Cardiac septum (tissue), 1 donor: ENCODE measurements around the gene MFSD12. TPM values are rescaled to one million over a fixed set of nuclear protein-coding genes. Genes with fewer than 3 reads are reported as not detected.

Experiments
- DNase-seq: peaks from one replicate; pipeline ENCODE4 v3.0.0-alpha.2; 2020; ENCODE audit warnings: low spot score
- intact Hi-C: fragments of 100-400 bp; cut with DNase I; formaldehyde crosslinking; loops from one replicate; pipeline ENCODE4 v1.14.0; 2022
- total RNA-seq: library from RNA; stranded (reverse); fragmentation: NEBNext Ultra II Directional; extraction: Animal tissue kit (Norgen Biotek cat#: 25700); gene quantifications from one replicate; pipeline ENCODE4 v1.2.1, GENCODE V29; 2021
- donor health status: DM: no; HTN: no; CAD: no.

MFSD12 gene
- total RNA-seq, 1 donor from 2014 or later, result 25.4 TPM

DNA sequence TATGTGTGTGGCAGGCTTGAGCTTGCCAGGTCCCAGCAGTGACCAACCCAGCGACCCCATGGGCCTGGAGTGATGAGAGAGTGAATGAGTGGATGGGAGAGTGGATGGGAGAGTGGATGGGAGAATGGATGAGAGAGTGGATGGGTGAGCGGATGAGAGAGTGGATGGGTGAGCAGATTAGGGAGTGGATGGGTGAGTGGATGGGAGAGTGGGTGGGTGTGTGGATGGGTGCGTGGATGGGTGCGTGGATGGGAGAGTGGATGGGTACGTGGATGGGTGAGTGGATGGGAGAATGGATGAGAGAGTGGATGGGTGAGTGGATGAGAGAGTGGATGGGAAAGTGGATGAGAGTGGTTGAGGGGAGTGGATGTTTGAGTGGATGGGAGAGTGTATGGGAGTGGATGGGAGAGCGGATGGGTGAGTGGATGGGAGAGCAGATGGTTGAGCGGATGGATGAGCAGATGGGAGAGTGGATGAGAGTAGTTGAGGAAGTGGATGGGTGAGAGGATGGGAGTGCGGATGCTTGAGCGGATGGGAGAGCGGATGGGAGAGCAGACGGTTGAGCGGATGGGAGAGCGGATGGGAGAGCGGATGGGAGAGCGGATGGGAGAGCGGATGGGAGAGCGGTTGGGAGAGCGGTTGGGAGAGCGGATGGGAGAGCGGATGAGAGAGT, 28.7 kb downstream of the MFSD12 start:
- intact Hi-C loops, result no loop called here
- no peak for DNase-seq

GRCh38 chr19:3528080-3528479, 29.3 kb downstream of the MFSD12 start:
- intact Hi-C loops, result no loop called here
- no peak for DNase-seq

- intact Hi-C loops, result no loop called here
- no peak for DNase-seq
Measured at GRCh38 chr19:3527238-3527910, 30.0 kb downstream of the MFSD12 start.

- intact Hi-C loops, result no loop called here
- DNase-seq, result no peak
Measured at GRCh38 chr19:3526507-3527237, 30.7 kb downstream of the MFSD12 start.

- intact Hi-C loops, result no loop called here
- DNase-seq, result no peak
Measured at GRCh38 chr19:3524904-3525451, 32.4 kb downstream of the MFSD12 start.

DNA sequence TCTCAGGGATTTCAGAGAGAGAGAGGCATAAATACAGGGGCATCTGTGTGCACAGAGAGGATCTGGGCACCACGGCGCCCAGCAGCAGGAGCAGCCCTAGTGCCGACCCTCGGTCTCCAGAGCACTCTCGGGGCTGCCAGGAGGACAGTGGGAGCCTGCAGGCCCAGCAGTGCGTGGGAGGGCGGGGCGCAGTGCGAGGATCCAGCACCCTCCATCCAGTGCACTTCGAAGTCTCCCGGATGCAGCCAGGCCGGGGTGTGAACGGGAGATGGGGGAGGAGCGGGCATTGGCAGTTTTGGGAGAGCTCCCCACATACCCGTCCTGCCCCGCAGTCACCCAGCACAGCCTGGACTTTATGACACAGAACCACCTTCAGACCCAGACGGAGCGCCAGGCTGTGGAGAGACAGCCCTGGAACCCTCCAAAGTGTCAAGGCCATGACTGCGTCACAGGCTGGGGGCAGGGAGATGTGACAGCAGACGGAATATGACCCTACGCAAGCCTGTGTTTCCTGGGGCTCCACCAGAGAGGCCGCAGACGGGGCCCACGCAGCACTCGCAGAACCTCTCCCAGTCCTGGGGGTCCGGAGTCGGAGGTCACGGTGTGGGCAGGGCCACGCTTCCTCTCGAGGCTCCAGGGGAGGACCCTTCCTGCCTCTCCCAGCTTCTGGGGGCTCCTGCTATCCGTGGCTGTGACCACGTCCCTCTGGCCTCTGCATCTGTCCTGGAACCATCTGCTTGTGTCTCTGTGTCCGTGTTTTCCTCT, 33.1 kb downstream of the MFSD12 start:
- no peak for DNase-seq
- intact Hi-C loops, result no loop called here

DNA sequence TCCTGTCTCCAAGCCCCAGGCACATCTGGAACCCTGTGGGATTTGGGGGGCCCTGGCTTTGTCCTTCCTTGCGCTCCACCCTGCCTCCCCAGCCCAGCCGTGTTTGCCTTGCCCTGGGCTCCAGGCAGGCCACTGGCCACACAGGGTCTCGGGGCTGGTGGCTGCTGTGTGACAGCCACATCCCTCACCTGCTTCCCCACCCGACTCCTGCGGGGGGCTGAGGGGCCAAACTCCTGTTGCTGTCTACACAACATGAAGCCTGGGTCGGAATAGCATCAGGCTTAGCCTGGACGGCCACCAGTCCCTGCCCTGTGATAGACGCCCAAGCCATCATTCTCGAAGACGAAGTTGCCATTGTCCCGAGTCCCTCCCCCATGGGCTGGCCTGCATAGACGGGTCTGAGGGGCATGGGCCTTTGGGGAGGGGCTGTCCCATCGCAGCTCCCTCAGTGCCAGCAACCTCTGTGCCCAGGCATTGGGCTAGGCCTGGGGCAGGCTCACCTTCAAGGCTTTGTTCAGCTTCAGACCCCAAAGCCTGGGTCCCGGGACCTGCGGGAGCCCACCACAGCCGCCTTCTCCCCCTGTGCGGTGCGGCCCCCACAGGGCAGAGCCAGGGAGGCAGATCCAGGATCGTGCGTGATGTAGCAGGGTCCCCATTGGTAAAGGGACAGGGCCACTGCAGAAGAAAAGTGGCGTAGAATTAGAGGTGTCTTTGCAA, 33.9 kb downstream of the MFSD12 start:
- intact Hi-C loops, result no loop called here
- no peak for DNase-seq

GRCh38 chr19:3522421-3523360, 34.7 kb downstream of the MFSD12 start:
- no peak for DNase-seq

DNA sequence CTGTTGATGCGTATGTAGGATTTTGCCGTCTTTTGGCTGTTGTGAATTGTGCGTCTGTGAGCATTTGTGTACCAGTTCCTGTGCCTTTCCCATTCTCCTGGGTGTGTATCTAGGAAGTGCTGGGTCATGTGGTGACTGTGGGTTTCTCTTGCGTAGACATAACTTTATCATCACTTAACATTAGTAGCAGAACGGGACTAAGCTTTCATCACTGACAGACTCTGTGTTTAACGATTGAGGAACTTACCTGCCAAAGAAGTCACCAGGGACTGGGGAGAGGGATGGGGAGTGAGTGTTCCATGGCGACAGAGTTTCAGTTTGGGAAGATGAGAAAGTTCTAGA, 36.3 kb downstream of the MFSD12 start:
- intact Hi-C loops, result no loop called here

More at GRCh38 chr19:3522421-3523360, 34.7 kb downstream of the MFSD12 start:
- intact Hi-C loops, result no loop called here

DNA sequence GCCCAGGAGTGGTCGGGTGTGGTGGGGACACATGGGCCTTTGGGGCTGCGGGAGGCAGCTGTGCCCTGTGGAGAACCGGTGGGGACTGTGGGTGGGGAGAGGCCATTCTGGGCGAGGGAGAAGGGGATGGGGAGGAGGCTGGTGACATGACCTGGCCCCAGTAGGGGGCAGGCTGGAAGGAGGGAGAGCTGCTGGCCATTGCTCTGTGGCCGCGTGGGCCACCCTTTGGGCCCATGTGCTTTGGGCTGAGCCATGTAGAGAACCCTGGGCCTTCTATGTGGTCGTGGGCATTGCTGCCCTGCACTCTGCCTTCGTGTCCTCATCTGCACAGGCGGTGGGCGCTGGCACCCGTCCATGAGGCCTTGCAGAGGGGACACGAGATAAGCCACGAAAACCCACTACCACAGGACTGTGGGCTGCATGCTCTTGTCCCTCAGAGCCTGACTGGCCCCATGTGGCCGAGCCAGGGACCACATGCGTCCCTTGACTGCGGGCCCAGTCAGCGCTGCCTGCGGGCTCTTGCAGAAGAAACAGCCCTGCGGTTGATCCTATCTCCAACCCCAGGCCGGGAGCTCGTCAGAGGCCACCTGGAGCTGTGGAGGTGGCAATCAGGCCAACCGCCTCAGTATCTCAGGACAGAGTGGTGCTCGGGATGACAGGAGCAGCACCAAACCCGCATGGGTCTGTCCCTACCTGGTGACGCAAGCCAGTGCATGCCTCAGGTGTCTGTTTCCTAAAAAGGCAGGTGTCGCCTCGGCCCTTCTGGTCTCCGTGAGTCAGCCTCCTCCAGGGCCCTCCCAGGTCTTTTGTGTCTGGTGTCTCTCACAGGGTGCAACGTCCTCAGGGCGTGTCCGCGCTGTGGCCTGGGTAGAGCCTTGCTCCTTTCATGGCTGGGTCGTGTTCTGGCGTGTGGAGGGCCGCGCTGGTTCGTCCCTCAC, 37.0 kb downstream of the MFSD12 start:
- intact Hi-C loops, result no loop called here
- DNase-seq, result no peak

More for the DNA sequence above, 36.3 kb downstream of the MFSD12 start:
- DNase-seq, result no peak

DNA sequence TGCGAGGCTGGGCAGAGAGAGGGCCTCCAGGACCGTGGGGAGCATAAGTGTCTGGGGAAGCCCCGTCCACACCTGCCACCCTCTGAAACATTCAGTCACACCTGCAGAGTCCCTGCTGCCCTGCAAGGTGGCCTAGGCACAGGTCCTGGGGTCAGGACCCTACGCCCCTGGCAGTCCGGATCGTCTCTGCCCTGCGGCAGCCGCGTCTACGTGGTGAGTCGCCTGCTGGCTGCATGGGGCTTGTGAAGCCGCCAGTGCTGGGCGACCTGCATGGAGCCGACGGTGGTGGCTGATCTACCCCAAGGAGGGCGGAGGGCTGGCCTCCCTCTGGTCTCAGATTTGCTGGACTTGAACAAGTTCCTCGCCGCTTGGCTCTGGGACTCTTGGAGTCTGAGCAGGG, 38.3 kb downstream of the MFSD12 start:
- intact Hi-C loops, result no loop called here
- DNase-seq, result no peak

GRCh38 chr19:3518659-3519058, 38.7 kb downstream of the MFSD12 start:
- intact Hi-C loops, result no loop called here
- DNase-seq, result no peak

GRCh38 chr19:3518255-3518654, 39.1 kb downstream of the MFSD12 start:
- intact Hi-C loops, result no loop called here
- DNase-seq, result no peak

- intact Hi-C loops, result no loop called here
Measured at GRCh38 chr19:3517638-3518037, 39.7 kb downstream of the MFSD12 start.

DNA sequence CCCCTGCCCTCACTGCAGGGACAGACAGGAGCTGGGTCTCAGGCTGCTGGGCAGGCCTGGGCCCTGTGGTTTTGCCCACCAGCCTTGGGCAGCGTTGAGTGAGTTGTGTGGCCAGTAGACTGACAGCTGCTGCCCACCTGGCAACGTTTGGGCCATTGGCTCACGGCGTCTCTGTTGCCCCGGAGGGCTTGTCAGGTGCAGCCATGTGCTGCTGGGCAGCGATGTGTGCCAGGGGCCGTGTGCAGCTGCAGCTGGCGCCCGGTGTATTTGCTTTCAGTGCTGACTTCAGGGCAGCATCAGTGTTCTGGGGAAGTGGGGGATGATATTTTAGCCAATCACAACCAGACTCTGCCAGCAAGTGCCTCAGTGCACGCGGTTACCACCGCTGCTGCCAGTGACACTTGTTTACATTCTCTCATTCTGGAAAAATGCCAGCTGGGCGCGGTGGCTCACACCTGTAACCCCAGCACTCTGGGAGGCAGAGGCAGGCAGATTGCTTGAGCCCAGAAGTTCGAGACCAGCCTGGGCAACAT, 40.6 kb downstream of the MFSD12 start:
- intact Hi-C loops, result no loop called here
- no peak for DNase-seq

More at GRCh38 chr19:3517638-3518037, 39.7 kb downstream of the MFSD12 start:
- no peak for DNase-seq

DNA sequence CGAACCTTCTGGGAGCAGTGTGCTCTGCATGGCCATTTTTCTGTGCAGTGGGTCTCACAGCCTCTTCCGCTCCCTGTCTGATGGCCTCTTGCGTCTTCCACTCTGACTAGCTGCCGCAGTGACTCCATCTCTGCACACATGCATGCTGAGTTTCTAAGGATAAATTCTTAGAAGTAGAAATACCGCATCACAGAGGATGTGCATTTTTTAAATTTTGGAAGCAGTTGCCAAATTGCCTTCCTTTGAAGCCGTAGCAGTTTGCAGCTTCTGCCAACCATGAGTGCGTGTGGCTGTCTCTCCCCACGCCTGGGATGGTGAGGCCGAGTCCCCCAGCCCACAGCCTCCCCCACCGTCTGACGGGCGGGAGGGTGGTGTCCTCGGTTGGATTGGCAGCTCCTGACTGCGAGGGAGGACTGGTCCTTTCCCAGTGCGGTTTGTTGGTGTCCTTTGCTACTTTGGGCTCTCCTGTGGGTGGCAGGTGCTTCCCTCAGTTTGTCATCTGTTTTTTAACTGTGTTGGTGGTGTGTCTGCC, 41.4 kb downstream of the MFSD12 start:
- intact Hi-C loops, result no loop called here
- no peak for DNase-seq

DNA sequence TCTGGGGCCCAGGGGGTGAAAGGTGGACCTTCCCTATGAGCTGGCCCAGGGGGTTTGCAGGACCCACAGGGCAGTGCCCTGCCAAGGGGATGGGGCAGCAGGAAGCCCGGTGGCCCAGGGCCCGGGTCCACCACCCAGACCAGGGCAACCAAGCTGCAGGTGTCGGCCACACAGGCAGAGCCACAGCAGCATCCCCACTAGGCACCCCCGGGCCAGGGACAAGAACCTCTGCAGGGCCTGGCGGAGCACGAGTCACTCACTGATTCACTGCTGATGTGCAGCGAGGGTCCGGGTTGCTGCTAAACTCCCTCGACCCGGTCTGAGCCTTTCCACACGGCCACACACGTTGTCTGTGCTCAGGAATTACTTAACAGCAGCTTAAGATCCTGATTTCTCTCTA, 42.5 kb downstream of the MFSD12 start:
- DNase-seq, result no peak
- intact Hi-C loops, result no loop called here
